ENCODE measurements around the gene CEP70. TPM values are rescaled to one million over a fixed set of nuclear protein-coding genes. Genes with fewer than 3 reads are reported as not detected.

The CEP70 gene
- total and polyA plus RNA-seq, 7 experiments from 2014 or later = 11.8 to 35.1 (median 14.9) TPM

- POLR2A ChIA-PET = no interaction called here
- no peak overlapping the region for H3K27ac ChIP-seq (ENCODE audit: low read depth, low read length)
- CTCF ChIA-PET = no interaction called here
- no peaks in the 10 kb centered on the region for H3K36me3 ChIP-seq (ENCODE audit: control insufficient read depth in 2 of 3, insufficient read depth in 3 of 3, low read length in 3 of 3)
- no peak overlapping the region for H3K4me3 ChIP-seq (ENCODE audit: low read length)
- no peaks in the 10 kb centered on the region for H3K4me1 Mint-ChIP-seq
- H3K4me1 ChIP-seq (ENCODE audit: control insufficient read depth in 2 of 2, insufficient read depth in 2 of 2, low read length in 2 of 2) = no peaks in the 10 kb centered on the region
- intact Hi-C loops (cut with micrococcal nuclease) = no loop called here
- H3K27me3 ChIP-seq (ENCODE audit: control insufficient read depth in 2 of 2, insufficient read depth in 2 of 2, low read length in 2 of 2) = no peaks in the 10 kb centered on the region
- no peaks in the 10 kb centered on the region for H3K36me3 Mint-ChIP-seq
- no peaks in the 10 kb centered on the region for H3K9me3 ChIP-seq (ENCODE audit: control insufficient read depth in 2 of 3, low read length in 3 of 3)
- peaks cover 0 to 13% (median 5%) of the 10 kb centered on the region in 5 donors for H3K27me3 Mint-ChIP-seq
- H3K4me3 Mint-ChIP-seq = no peak overlapping the region
- no peak overlapping the region for H3K27ac Mint-ChIP-seq
- H3K9me3 Mint-ChIP-seq = no peaks in the 10 kb centered on the region
- no peak for DNase-seq
- ATAC-seq = no peak
Observed at GRCh38 chr3:138470687-138471086, 123.4 kb downstream of the CEP70 start.

GRCh38 chr3:138469874-138470273 is 124.2 kb downstream of the CEP70 start:
- ChIA-PET POLR2A (no interaction called here), CTCF (no interaction called here)
- H3K27me3 ChIP-seq (ENCODE audit: control insufficient read depth in 2 of 2, insufficient read depth in 2 of 2, low read length in 2 of 2) = no peaks in the 10 kb centered on the region
- intact Hi-C loops (cut with micrococcal nuclease) = no loop called here
- H3K4me1 ChIP-seq (ENCODE audit: control insufficient read depth in 2 of 2, insufficient read depth in 2 of 2, low read length in 2 of 2) = no peaks in the 10 kb centered on the region
- ATAC-seq = no peak
- H3K27ac ChIP-seq (ENCODE audit: low read depth, low read length) = no peak overlapping the region
- no peaks in the 10 kb centered on the region for H3K36me3 Mint-ChIP-seq
- H3K9me3 Mint-ChIP-seq = no peaks in the 10 kb centered on the region
- no peak for DNase-seq
- H3K27me3 Mint-ChIP-seq = peaks cover 0 to 21% (median 6%) of the 10 kb centered on the region in 5 donors
- no peak overlapping the region for H3K4me3 ChIP-seq (ENCODE audit: low read length)
- H3K9me3 ChIP-seq (ENCODE audit: control insufficient read depth in 2 of 3, low read length in 3 of 3) = no peaks in the 10 kb centered on the region
- H3K4me1 Mint-ChIP-seq = no peaks in the 10 kb centered on the region
- H3K36me3 ChIP-seq (ENCODE audit: control insufficient read depth in 2 of 3, insufficient read depth in 3 of 3, low read length in 3 of 3) = no peaks in the 10 kb centered on the region
- no peak overlapping the region for H3K27ac Mint-ChIP-seq
- H3K4me3 Mint-ChIP-seq = no peak overlapping the region

GRCh38 chr3:138468886-138469285 is 125.2 kb downstream of the CEP70 start:
- ATAC-seq (no peak), DNase-seq (no peak)
- no peaks in the 10 kb centered on the region for H3K27me3 ChIP-seq (ENCODE audit: control insufficient read depth in 2 of 2, insufficient read depth in 2 of 2, low read length in 2 of 2)
- H3K9me3 ChIP-seq (ENCODE audit: control insufficient read depth in 2 of 3, low read length in 3 of 3) = no peaks in the 10 kb centered on the region
- Mint-ChIP-seq H3K4me1 (no peaks in the 10 kb centered on the region), H3K27me3 (peaks cover 0 to 22% (median 6%) of the 10 kb centered on the region in 5 donors), H3K4me3 (no peak overlapping the region), H3K9me3 (no peaks in the 10 kb centered on the region), H3K27ac (no peak overlapping the region), H3K36me3 (no peaks in the 10 kb centered on the region)
- no peak overlapping the region for H3K27ac ChIP-seq (ENCODE audit: low read depth, low read length)
- no peaks in the 10 kb centered on the region for H3K36me3 ChIP-seq (ENCODE audit: control insufficient read depth in 2 of 3, insufficient read depth in 3 of 3, low read length in 3 of 3)
- intact Hi-C loops (cut with micrococcal nuclease) = no loop called here
- POLR2A ChIA-PET = no interaction called here
- H3K4me3 ChIP-seq (ENCODE audit: low read length) = no peak overlapping the region
- CTCF ChIA-PET = no interaction called here
- no peaks in the 10 kb centered on the region for H3K4me1 ChIP-seq (ENCODE audit: control insufficient read depth in 2 of 2, insufficient read depth in 2 of 2, low read length in 2 of 2)

GRCh38 chr3:138468451-138468850 is 125.6 kb downstream of the CEP70 start:
- H3K27ac Mint-ChIP-seq = no peak overlapping the region

GRCh38 chr3:138467931-138468330 is 126.1 kb downstream of the CEP70 start:
- ATAC-seq = no peak
- H3K9me3 Mint-ChIP-seq = no peaks in the 10 kb centered on the region
- H3K4me3 Mint-ChIP-seq = no peak overlapping the region
- no peaks in the 10 kb centered on the region for H3K4me1 Mint-ChIP-seq
- H3K9me3 ChIP-seq (ENCODE audit: control insufficient read depth in 2 of 3, low read length in 3 of 3) = no peaks in the 10 kb centered on the region
- no peak overlapping the region for H3K27ac Mint-ChIP-seq
- H3K4me3 ChIP-seq (ENCODE audit: low read length) = no peak overlapping the region
- no peaks in the 10 kb centered on the region for H3K36me3 ChIP-seq (ENCODE audit: control insufficient read depth in 2 of 3, insufficient read depth in 3 of 3, low read length in 3 of 3)
- H3K4me1 ChIP-seq (ENCODE audit: control insufficient read depth in 2 of 2, insufficient read depth in 2 of 2, low read length in 2 of 2) = no peaks in the 10 kb centered on the region
- intact Hi-C loops (cut with micrococcal nuclease) = no loop called here
- H3K27me3 ChIP-seq (ENCODE audit: control insufficient read depth in 2 of 2, insufficient read depth in 2 of 2, low read length in 2 of 2) = no peaks in the 10 kb centered on the region
- no peak overlapping the region for H3K27ac ChIP-seq (ENCODE audit: low read depth, low read length)
- CTCF ChIA-PET = no interaction called here
- H3K36me3 Mint-ChIP-seq = no peaks in the 10 kb centered on the region
- POLR2A ChIA-PET = no interaction called here
- H3K27me3 Mint-ChIP-seq = peaks cover 0 to 22% (median 7%) of the 10 kb centered on the region in 5 donors
- no peak for DNase-seq

More at GRCh38 chr3:138468451-138468850, 125.6 kb downstream of the CEP70 start:
- Histone ChIP-seq H3K27ac (ENCODE audit: low read depth, low read length) (no peak overlapping the region), H3K4me3 (ENCODE audit: low read length) (no peak overlapping the region), H3K9me3 (ENCODE audit: control insufficient read depth in 2 of 3, low read length in 3 of 3) (no peaks in the 10 kb centered on the region), H3K4me1 (ENCODE audit: control insufficient read depth in 2 of 2, insufficient read depth in 2 of 2, low read length in 2 of 2) (no peaks in the 10 kb centered on the region), H3K27me3 (ENCODE audit: control insufficient read depth in 2 of 2, insufficient read depth in 2 of 2, low read length in 2 of 2) (no peaks in the 10 kb centered on the region), H3K36me3 (ENCODE audit: control insufficient read depth in 2 of 3, insufficient read depth in 3 of 3, low read length in 3 of 3) (no peaks in the 10 kb centered on the region)
- no peak overlapping the region for H3K4me3 Mint-ChIP-seq
- H3K36me3 Mint-ChIP-seq = no peaks in the 10 kb centered on the region
- peaks cover 0 to 22% (median 6%) of the 10 kb centered on the region in 5 donors for H3K27me3 Mint-ChIP-seq
- no peaks in the 10 kb centered on the region for H3K4me1 Mint-ChIP-seq
- intact Hi-C loops (cut with micrococcal nuclease) = no loop called here
- ATAC-seq = no peak
- ChIA-PET CTCF (no interaction called here), POLR2A (no interaction called here)
- no peaks in the 10 kb centered on the region for H3K9me3 Mint-ChIP-seq
- no peak for DNase-seq

- ATAC-seq = no peak
- Histone ChIP-seq H3K4me3 (ENCODE audit: low read length) (no peak overlapping the region), H3K27ac (ENCODE audit: low read depth, low read length) (no peak overlapping the region), H3K9me3 (ENCODE audit: control insufficient read depth in 2 of 3, low read length in 3 of 3) (no peaks in the 10 kb centered on the region), H3K36me3 (ENCODE audit: control insufficient read depth in 2 of 3, insufficient read depth in 3 of 3, low read length in 3 of 3) (no peaks in the 10 kb centered on the region), H3K27me3 (ENCODE audit: control insufficient read depth in 2 of 2, insufficient read depth in 2 of 2, low read length in 2 of 2) (no peaks in the 10 kb centered on the region), H3K4me1 (ENCODE audit: control insufficient read depth in 2 of 2, insufficient read depth in 2 of 2, low read length in 2 of 2) (no peaks in the 10 kb centered on the region)
- no peaks in the 10 kb centered on the region for H3K36me3 Mint-ChIP-seq
- no peaks in the 10 kb centered on the region for H3K4me1 Mint-ChIP-seq
- peaks cover 0 to 22% (median 10%) of the 10 kb centered on the region in 5 donors for H3K27me3 Mint-ChIP-seq
- no peak for DNase-seq
- no peaks in the 10 kb centered on the region for H3K9me3 Mint-ChIP-seq
- H3K4me3 Mint-ChIP-seq = no peak overlapping the region
- ChIA-PET POLR2A (no interaction called here), CTCF (interaction anchor here (0.9 kb wide), 1 partner anchor 10 kb away, joined by 3 read pairs; no protein-coding TSS in a partner anchor)
- intact Hi-C loops (cut with micrococcal nuclease) = no loop called here
- H3K27ac Mint-ChIP-seq = peak overlapping the region in 1 of 9 donors; percentile 22
Observed at GRCh38 chr3:138465925-138466324, 128.1 kb downstream of the CEP70 start.

GRCh38 chr3:138465451-138465850 is 128.6 kb downstream of the CEP70 start:
- Histone ChIP-seq H3K27me3 (ENCODE audit: control insufficient read depth in 2 of 2, insufficient read depth in 2 of 2, low read length in 2 of 2) (no peaks in the 10 kb centered on the region), H3K36me3 (ENCODE audit: control insufficient read depth in 2 of 3, insufficient read depth in 3 of 3, low read length in 3 of 3) (no peaks in the 10 kb centered on the region), H3K4me3 (ENCODE audit: low read length) (no peak overlapping the region), H3K27ac (ENCODE audit: low read depth, low read length) (no peak overlapping the region), H3K9me3 (ENCODE audit: control insufficient read depth in 2 of 3, low read length in 3 of 3) (no peaks in the 10 kb centered on the region), H3K4me1 (ENCODE audit: control insufficient read depth in 2 of 2, insufficient read depth in 2 of 2, low read length in 2 of 2) (no peaks in the 10 kb centered on the region)
- ATAC-seq (no peak), DNase-seq (no peak)
- no peaks in the 10 kb centered on the region for H3K36me3 Mint-ChIP-seq
- POLR2A ChIA-PET = no interaction called here
- H3K9me3 Mint-ChIP-seq = no peaks in the 10 kb centered on the region
- no peak overlapping the region for H3K4me3 Mint-ChIP-seq
- CTCF ChIA-PET = no interaction called here
- H3K27me3 Mint-ChIP-seq = peaks cover 0 to 22% (median 10%) of the 10 kb centered on the region in 5 donors
- H3K4me1 Mint-ChIP-seq = no peaks in the 10 kb centered on the region
- intact Hi-C loops (cut with micrococcal nuclease) = no loop called here
- H3K27ac Mint-ChIP-seq = no peak overlapping the region
